Measurements from ENCODE around the gene ISL1. TPM values are rescaled to one million over a fixed set of nuclear protein-coding genes. Genes with fewer than 3 reads are reported as not detected.

ISL1 gene
- total RNA-seq, 3 donors from 2014 or later = not detected

DNA sequence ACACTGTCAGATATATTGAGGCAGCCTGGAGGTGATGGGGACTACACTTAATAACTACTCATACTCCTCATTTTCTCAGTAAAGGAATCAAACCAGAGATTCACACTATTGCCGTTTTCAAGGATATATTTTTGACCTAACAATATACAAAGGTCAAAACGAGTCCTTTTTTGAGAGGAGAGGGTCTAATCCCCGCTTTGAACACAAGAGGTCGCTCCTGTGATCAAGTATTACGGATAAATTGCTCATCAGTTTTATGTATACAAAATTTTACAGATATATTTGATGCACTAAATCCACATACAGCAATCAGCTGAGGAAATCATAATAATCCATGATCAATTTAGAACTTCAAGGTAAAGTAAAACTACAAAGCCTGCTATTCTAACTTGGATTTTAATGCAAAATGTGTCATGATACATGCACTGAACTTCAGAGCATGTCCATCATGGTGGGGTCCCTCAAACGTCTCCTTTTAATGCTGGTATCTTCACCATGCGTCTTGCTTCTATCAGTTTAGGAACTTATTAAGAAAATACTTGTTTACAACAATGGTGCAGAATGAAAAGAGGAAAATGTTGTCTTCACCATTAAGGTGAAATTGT lies 2.5 kb upstream of the ISL1 start:
- ATAC-seq = no peak
- no peaks in the 10 kb centered on the region for H3K36me3 Mint-ChIP-seq (ENCODE audit: insufficient read depth)

DNA sequence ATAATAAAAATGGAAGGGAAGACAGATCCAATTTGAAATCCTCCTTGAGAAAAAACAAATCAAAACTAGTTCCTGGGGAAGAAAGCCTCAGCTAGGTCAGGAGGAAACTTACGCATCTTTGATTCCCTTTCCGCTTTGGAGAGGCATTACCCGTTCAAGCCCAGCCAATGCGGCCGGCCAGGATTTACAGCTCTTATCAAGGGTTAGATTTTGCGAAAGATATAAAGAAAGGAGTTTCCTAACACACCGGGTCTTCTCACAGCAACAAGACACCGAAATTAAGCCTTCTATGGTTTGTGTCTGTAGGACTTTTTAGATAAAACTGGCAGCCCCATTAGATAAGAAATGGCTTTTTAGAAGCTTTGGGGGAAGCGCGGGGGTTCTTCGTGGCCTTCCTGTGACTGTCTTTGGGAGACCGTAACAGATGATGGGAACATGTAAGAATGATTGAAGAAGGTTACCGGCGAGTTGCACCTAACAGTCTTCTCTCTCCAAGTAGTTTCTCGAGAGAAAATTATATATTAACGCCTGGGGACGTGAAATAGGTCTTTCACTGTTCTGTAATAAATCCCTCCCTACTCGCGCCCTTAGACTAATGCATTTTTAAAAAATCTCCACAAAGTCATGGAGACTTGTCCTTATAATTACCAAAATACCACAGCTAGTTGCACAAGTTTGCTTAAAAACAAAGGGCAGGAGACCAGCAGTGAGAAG lies 1.3 kb upstream of the ISL1 start:
- peaks cover 4% of the 10 kb centered on the region for H3K4me1 Mint-ChIP-seq (ENCODE audit: low read depth)
- H3K9me3 Mint-ChIP-seq = no peaks in the 10 kb centered on the region
- DNase-seq (no peak), ATAC-seq (no peak)
- no peak overlapping the region for H3K4me3 Mint-ChIP-seq
- H3K36me3 Mint-ChIP-seq (ENCODE audit: insufficient read depth) = no peaks in the 10 kb centered on the region
- H3K27me3 Mint-ChIP-seq (ENCODE audit: low read depth) = peaks cover 95% of the 10 kb centered on the region

More for the DNA sequence above, 2.5 kb upstream of the ISL1 start:
- DNase-seq = no peak
- Mint-ChIP-seq H3K4me3 (no peak overlapping the region), H3K27me3 (ENCODE audit: low read depth) (peaks cover 93% of the 10 kb centered on the region), H3K9me3 (no peaks in the 10 kb centered on the region), H3K4me1 (ENCODE audit: low read depth) (peaks cover 4% of the 10 kb centered on the region)

DNA sequence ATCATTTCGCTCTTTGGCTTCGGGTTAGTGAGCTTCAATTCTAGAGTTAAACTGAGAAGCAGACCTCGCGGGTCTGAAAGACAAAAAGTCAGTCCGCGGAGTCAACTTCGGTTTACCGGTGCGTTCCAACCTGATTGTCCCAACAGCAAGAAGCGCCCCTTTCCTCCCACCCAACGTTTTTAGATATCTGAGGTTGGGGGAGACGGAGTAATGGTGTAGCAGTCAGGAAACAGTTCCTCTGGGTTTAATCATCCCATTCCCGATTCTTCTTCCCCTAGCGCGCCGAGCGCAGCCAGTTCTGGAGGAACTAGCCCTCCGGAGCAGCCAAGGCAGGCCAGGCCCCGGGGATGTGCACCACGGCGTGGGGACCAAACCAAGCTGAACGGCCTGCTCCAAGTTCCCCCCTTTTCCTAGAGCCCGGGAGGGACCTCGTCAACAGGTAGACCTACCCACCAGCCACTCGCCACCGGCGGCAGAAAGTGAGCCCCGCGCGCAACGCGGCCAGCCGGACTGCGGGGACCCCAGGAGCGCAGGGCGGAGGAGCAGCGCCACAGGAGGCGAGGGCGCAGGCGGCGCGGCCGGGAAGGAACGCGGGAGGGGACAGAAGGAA lies 622 bp upstream of the ISL1 start:
- H3K27me3 Mint-ChIP-seq (ENCODE audit: low read depth) = peaks cover 94% of the 10 kb centered on the region
- no peaks in the 10 kb centered on the region for H3K9me3 Mint-ChIP-seq
- no peak overlapping the region for H3K4me3 Mint-ChIP-seq
- no peaks in the 10 kb centered on the region for H3K36me3 Mint-ChIP-seq (ENCODE audit: insufficient read depth)
- peaks cover 4% of the 10 kb centered on the region for H3K4me1 Mint-ChIP-seq (ENCODE audit: low read depth)
- ATAC-seq = no peak
- DNase-seq = no peak

DNA sequence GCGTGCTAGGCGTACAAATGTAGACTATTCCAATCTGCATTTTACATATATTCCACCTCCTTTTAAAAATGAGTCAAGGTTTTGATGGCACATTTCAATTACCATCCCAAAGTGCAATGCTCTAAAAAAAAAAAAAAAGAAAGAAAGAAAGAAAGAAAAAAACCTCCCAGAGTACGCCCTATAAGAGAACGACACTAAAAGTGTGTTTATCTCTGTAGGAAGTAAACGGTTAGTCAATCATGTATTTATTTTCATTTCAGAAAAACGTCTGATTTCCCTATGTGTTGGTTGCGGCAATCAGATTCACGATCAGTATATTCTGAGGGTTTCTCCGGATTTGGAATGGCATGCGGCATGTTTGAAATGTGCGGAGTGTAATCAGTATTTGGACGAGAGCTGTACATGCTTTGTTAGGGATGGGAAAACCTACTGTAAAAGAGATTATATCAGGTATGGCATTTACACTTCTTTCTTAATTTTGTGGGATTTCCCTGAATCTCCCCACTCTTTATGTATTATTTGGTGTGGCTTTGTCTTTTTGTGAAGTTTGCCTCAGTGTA lies 1.1 kb downstream of the ISL1 start:
- Mint-ChIP-seq H3K4me3 (no peak overlapping the region), H3K27me3 (ENCODE audit: low read depth) (peaks cover 92% of the 10 kb centered on the region), H3K36me3 (ENCODE audit: insufficient read depth) (no peaks in the 10 kb centered on the region), H3K9me3 (no peaks in the 10 kb centered on the region), H3K4me1 (ENCODE audit: low read depth) (no peaks in the 10 kb centered on the region)
- ATAC-seq = no peak
- no peak for DNase-seq

DNA sequence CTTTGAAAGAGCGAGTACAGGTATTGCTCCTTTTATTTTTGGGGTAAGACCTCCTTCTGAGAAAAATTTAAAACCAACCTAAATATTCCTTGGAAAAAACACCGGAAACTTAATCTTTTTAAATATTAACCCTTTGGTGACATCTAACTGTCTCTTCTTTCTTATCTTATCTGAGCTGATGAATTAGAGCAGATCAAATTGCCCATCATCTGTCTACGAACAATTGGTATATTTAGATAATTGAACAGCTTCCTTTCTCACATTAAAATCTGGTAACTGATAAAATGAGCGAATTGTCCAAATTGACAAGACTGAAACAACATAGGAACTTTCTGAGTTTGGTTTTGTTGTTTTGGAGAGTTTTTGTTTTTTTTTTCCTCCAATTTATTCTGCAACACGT lies 2.0 kb downstream of the ISL1 start:
- Mint-ChIP-seq H3K27me3 (ENCODE audit: low read depth) (peaks cover 88% of the 10 kb centered on the region), H3K4me3 (no peak overlapping the region), H3K9me3 (no peaks in the 10 kb centered on the region), H3K36me3 (ENCODE audit: insufficient read depth) (no peaks in the 10 kb centered on the region), H3K4me1 (ENCODE audit: low read depth) (no peaks in the 10 kb centered on the region)
- DNase-seq (no peak), ATAC-seq (no peak)

DNA sequence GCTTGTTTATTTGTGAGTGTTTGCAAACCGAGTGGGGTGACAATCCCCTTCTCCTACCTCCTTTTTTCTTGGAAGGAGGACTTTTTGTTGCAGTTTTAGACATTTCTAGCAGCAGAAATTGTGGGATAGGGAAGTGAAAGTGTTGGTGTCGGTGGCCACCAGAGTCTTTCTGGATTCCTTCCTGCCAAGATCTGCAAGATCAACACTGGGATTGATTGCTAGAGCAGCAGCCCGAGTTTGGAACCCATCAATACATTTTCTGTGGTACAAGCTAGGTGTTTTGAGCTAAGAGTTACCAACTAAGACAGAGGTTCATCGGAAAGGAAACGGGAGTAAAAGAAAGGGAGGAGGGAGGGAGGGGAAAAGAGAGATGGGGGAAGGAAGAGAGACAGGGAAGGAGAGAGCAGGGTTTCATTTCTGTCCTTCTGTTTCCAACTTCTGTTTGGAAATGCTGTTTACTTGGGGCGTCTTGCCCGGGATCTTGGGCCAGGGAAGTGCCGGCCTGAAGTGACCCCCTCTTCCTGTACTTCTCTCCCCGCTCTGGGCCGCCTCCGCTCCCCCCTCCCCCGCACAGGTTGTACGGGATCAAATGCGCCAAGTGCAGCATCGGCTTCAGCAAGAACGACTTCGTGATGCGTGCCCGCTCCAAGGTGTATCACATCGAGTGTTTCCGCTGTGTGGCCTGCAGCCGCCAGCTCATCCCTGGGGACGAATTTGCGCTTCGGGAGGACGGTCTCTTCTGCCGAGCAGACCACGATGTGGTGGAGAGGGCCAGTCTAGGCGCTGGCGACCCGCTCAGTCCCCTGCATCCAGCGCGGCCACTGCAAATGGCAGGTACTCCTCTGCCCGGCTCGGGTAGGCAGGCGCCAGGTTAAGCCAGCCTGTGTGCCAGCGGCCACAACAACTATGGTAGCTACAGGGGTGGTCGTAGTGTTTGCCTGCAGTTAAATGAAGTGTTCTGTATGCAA lies 4.0 kb downstream of the ISL1 start:
- DNase-seq = no peak

DNA sequence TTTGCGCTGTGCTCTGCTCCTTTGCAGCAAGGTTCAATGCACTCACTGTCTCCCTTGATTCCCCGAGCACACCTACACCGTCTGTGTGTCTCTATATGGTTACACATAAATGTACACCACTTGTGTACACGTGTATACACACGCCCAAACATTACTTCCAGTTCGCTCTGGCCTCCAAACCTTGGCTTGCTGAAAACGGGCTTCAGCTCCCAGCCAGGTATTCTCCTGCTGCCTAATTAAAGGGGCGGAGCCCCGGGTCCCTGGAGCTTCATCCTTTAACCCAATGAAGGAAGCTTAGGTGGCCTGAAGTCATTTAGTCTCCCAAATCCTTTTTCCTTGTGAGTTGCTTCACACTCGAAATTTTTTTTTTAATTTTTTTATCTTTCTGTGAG lies 4.6 kb downstream of the ISL1 start:
- Mint-ChIP-seq H3K27me3 (ENCODE audit: low read depth) (peaks cover 73% of the 10 kb centered on the region), H3K36me3 (ENCODE audit: insufficient read depth) (no peaks in the 10 kb centered on the region), H3K9me3 (no peaks in the 10 kb centered on the region), H3K4me3 (no peak overlapping the region), H3K4me1 (ENCODE audit: low read depth) (no peaks in the 10 kb centered on the region)
- ATAC-seq (no peak), DNase-seq (no peak)

More for the DNA sequence above, 4.0 kb downstream of the ISL1 start:
- no peaks in the 10 kb centered on the region for H3K4me1 Mint-ChIP-seq (ENCODE audit: low read depth)
- H3K36me3 Mint-ChIP-seq (ENCODE audit: insufficient read depth) = no peaks in the 10 kb centered on the region
- H3K9me3 Mint-ChIP-seq = no peaks in the 10 kb centered on the region
- H3K4me3 Mint-ChIP-seq = no peak overlapping the region
- ATAC-seq = no peak
- H3K27me3 Mint-ChIP-seq (ENCODE audit: low read depth) = peaks cover 80% of the 10 kb centered on the region

DNA sequence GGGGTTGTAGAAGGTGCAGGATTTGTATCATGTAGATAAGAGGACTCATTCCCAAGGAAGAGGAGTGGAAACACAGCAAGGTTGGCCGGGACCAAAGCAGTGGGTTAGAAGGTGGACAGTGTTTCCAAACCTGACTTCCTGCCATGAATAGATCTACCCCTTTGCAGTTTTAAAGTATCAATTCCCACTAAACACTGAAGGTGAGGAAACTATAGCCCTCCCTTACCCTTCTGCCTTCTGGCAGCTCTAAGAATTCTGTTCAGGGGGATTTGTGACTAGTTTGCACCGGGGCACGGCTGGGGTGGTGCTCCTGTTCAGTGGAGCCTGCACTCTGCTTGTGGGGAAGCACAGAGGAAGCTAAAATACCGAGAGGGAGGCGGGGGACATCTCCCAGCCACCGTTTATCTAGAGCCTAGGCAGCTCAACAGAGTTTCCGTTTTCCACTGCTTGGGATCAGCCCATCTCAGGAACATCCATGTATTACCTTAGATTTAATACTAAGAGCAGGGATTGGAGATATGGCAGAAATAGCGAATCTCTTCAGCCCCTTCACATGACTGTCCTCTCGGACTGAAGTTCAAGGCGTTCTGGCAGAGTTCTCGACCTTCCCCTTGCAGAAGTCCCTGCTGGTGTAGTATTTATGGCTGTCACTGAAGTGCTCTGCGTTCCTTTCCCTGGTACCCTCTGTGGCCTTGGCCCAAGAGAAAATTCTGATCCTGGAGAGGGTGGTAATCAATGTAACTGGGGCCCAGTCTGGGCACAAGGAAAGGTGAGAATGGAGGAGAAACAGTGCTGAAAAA lies 5.4 kb downstream of the ISL1 start:
- Mint-ChIP-seq H3K27me3 (ENCODE audit: low read depth) (peaks cover 67% of the 10 kb centered on the region), H3K9me3 (no peaks in the 10 kb centered on the region), H3K4me3 (no peak overlapping the region), H3K4me1 (ENCODE audit: low read depth) (no peaks in the 10 kb centered on the region), H3K36me3 (ENCODE audit: insufficient read depth) (no peaks in the 10 kb centered on the region)
- DNase-seq = no peak
- no peak for ATAC-seq

DNA sequence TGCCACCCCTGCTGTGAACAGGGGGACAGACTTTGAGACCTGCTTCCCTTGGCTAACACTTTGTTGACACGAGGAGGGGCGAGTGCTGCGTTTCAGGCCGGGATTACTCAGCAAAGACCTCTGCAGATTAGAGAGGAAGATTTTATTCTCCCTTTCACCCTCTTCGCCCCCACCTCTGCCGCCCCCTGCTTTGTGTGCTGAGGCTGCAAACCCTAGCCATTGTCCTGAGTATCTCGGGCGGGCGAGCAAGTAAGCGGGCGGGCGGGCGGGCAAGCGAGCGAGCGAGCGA lies 6.0 kb downstream of the ISL1 start:
- no peaks in the 10 kb centered on the region for H3K9me3 Mint-ChIP-seq
- H3K4me3 Mint-ChIP-seq = no peak overlapping the region
- no peaks in the 10 kb centered on the region for H3K36me3 Mint-ChIP-seq (ENCODE audit: insufficient read depth)
- H3K4me1 Mint-ChIP-seq (ENCODE audit: low read depth) = no peaks in the 10 kb centered on the region
- ATAC-seq = no peak
- H3K27me3 Mint-ChIP-seq (ENCODE audit: low read depth) = peaks cover 62% of the 10 kb centered on the region
- no peak for DNase-seq

DNA sequence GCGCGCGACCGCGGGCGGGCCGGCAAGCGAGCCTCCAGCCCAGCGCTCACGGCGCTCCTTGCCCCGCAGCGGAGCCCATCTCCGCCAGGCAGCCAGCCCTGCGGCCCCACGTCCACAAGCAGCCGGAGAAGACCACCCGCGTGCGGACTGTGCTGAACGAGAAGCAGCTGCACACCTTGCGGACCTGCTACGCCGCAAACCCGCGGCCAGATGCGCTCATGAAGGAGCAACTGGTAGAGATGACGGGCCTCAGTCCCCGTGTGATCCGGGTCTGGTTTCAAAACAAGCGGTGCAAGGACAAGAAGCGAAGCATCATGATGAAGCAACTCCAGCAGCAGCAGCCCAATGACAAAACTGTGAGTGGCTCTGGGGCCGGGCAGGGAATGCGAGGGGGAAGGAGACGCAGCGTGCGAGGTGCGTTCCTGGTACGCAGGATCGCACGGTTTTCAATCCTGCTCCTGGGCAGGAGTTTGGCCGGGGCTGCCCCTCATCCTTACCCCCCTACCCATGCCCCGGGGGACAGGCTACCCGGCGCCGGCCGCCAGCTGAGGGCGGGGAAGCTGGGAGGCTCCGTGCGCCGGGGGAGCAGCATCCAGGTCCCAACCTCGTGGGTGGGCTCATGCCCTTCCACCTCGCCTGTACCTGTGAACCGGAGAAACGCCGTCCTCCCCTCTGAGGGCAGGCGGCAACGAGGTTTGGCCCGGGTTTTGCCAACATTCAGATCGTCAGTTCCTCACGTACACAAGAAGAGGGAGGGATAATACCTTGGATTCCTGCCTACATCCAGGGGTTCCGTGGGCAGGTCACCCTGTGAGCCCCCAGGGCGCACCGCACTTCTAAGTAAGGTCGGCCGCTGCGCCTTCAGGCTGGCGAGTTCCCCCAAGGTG lies 6.6 kb downstream of the ISL1 start:
- Mint-ChIP-seq H3K4me1 (ENCODE audit: low read depth) (no peaks in the 10 kb centered on the region), H3K36me3 (ENCODE audit: insufficient read depth) (no peaks in the 10 kb centered on the region), H3K27me3 (ENCODE audit: low read depth) (peaks cover 57% of the 10 kb centered on the region), H3K9me3 (no peaks in the 10 kb centered on the region), H3K4me3 (no peak overlapping the region)
- no peak for ATAC-seq
- DNase-seq = no peak

DNA sequence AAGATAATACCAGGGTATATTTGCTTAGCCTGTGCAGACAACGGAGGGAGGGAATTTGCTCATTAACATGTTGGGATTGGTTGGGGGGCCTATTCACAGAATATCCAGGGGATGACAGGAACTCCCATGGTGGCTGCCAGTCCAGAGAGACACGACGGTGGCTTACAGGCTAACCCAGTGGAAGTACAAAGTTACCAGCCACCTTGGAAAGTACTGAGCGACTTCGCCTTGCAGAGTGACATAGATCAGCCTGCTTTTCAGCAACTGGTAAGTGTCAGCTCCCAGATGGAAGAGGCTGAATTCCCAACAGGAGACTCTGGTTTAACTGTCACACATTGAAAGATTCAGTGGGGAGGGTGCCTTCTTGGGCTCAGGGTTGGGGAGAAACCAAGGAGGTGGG lies 7.9 kb downstream of the ISL1 start:
- Mint-ChIP-seq H3K4me1 (ENCODE audit: low read depth) (no peaks in the 10 kb centered on the region), H3K9me3 (no peaks in the 10 kb centered on the region), H3K27me3 (ENCODE audit: low read depth) (peaks cover 56% of the 10 kb centered on the region), H3K36me3 (ENCODE audit: insufficient read depth) (no peaks in the 10 kb centered on the region), H3K4me3 (no peak overlapping the region)
- DNase-seq = no peak
- no peak for ATAC-seq

DNA sequence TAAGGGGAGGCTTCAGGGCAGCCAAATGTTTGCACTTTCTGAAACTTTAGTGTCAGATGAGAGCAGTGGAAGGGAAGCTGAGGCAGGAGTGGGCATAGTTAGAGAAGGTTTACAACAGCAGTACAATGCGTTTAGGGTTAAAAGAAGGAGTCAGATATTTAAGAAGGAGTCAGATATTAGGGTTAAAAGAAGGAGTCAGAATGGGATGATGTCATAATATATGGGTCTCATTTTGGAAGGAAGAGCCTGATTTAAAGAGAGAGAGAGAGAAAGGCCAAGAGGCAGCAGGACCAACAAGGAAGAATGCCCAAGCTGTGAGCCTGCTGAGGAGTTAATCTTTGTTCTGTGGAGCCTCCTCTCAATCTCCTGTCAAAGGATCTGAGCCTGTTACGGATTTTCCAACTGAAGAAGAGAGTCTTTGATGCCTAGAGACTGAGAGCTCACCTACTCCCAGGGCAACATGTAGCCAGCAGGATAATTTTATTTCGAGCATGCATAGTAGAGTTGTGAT lies 9.5 kb downstream of the ISL1 start:
- DNase-seq = no peak
- no peak overlapping the region for H3K4me3 Mint-ChIP-seq
- H3K4me1 Mint-ChIP-seq (ENCODE audit: low read depth) = no peaks in the 10 kb centered on the region
- H3K9me3 Mint-ChIP-seq = peaks cover 4% of the 10 kb centered on the region
- no peaks in the 10 kb centered on the region for H3K36me3 Mint-ChIP-seq (ENCODE audit: insufficient read depth)
- ATAC-seq = no peak
- H3K27me3 Mint-ChIP-seq (ENCODE audit: low read depth) = peaks cover 53% of the 10 kb centered on the region

DNA sequence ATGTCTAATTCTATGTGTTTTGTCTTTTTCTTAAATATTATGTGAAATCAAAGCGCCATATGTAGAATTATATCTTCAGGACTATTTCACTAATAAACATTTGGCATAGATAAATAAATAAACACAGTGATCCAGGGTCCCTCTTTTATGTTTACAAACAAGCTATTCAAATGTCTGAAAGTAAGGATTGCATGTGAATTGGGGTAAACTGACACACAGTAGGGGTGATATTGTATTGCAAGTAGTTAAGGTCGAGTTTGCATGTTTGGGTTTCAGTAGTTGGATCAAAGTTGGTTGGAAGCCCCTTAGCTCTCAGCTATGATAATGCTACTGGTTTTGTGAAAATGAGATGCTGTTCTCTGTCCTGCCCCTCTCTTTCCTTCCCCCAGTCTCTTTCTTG lies 11.4 kb downstream of the ISL1 start:
- Mint-ChIP-seq H3K4me1 (ENCODE audit: low read depth) (no peaks in the 10 kb centered on the region), H3K36me3 (ENCODE audit: insufficient read depth) (no peaks in the 10 kb centered on the region), H3K4me3 (no peak overlapping the region), H3K27me3 (ENCODE audit: low read depth) (peaks cover 53% of the 10 kb centered on the region), H3K9me3 (peaks cover 4% of the 10 kb centered on the region)
- no peak for ATAC-seq
- no peak for DNase-seq
